HG03469 (cell line): ENCODE data around the gene SMCO1.
"Not testable (repeated sequence)": the region's sequence is repeated elsewhere in the genome, so short reads cannot be mapped to it uniquely, and the experiment has no call there.

Experiments
- ATAC-seq: cut with Tn5 transposase; IDR thresholded peaks from one replicate; pipeline ENCODE4 v1.9.1; 2021; ENCODE audit warnings: mild to moderate bottlenecking, moderate library complexity, moderate number of reproducible peaks; ENCODE audit not compliant: unreplicated experiment

Gene SMCO1, protein sequence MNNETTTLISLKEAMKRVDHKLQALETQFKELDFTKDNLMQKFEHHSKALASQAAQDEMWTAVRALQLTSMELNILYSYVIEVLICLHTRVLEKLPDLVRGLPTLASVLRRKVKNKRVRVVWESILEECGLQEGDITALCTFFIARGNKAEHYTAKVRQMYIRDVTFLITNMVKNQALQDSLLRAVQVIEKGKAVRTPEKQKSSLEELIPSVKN

DNA sequence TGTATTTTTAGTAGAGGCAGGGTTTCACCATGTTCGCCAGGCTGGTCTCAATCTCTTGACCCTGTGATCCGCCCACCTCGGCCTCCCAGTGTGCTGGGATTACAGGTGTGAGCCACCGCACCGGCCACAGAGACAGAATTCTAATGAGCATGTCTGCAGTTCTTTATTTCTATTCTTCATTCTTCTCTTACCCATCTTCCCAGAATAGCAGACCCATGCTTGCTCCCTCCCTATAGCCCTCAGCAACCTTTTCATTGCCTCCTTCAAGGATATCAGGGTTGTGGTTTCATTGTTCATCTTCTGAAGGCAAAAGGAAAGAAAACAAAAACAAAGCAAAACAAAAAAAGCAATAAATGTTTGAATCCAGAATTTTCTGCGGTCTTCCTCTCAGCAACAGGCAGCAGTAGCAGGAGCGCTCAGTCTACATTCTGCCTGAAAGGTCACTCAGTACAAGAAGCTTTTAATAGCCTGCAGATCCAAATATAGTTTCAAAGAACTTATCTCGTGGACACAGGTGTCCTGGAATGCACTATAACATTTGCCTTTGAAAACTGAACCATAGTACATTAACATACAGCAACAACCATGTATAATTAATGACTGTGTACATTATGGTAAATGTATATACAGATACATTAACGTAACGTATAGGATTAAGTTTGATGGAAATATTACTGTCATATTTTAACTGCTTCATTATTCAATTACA lies at the start of gene SMCO1:
TSS of gene SMCO1 (minus strand) at position 434 of the 709 bp plus-strand sequence. CDS start at position 297, 137 bp downstream.
- no peak for ATAC-seq

DNA sequence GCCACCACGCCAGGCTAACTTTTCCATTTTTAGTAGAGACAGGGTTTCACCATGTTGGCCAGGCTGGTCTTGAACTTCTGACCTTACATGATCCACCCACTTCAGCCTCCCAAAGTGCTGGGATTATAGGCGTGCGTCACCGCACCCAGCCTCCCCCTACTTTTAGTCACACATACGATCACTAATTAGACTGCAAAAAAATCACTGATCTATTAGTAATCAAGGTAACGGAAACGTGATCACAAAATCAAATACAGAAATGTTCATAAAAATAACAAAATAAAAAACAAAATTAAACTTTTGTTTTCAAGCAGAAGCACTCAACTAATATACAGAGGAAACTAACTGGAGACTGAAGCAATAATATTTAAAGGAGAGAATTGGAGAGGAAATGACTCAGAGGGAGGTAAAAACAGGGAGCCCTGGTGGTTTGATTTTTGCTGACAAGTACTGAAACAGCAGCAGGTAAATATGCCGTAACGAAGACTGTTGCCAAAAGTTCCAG lies 48.6 kb upstream of the SMCO1 start:
- ATAC-seq, result no peak

DNA sequence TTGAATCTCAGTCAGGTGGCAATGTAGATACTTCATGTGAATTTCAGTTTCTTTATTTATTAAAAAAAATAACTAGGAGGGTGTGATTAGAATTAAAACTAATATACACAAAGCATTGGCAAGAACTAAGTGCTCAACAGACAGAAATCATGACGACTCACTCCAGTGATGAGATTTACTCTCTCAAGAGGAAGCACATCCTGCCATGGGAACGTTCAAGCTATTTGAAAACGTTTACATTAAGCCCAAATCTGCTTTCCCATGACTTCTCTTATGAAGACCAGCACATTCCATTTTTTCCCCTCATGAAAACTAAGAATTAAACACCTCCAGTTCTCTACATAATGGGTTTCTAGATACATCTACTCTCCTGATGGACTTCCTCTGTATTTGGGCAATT lies 44.7 kb upstream of the SMCO1 start:
- no peak for ATAC-seq

DNA sequence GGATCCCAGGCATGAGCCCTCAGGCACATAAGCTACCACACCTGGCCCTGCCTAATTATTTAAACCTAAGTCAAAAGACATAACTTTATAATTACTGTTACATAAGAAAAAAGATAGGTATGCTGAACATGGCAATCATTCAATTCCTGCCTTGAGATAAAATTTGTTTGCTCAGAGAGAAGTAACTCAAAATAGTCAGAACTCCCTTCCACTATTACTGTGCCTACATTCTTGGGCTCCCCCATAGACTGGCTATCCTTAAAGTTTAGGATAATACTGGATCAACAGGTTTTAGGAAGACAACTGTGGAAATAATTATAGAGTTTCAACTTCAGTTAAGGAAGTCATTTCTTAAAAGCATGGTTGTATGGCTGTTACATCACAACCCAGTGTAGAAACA lies 43.3 kb upstream of the SMCO1 start:
- ATAC-seq, result no peak

DNA sequence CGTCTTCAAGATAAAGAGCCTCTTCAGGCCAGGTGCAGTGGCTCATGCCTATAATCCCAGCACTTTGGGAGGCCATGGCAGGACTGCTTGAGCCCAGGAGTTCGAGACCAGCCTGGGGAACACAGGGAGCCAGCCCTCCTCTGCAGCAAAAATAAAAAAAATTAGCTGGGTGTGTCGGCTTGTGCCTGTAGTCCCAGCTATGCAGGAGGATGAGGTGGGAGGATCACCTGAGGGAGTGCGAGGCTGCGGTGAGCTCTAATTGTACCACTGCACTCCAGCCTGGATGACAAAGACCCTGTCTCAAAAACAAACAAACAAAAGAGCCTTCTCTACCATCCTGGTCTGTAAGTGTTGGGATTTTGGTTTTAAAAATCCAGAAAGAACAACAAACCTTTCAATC lies 42.1 kb upstream of the SMCO1 start:
- ATAC-seq, result no peak

DNA sequence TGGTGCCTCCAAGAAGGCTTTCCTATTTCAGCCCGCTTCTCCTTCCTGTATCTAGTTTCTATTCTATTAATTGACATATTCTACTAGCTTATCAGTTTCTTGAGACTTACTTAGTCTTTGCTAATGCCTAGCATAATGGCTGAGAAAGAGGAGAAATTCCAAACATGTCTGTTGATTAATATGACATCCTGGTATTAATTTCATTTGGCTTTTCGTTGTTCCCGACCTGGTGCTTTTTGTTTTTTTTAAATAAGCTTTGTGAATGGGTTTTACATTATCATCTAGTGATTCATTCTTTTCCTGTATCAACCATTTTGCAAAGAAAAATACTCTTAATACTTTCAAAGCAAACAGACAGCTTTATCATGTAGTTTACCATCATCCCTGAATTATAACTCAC lies 40.1 kb upstream of the SMCO1 start:
- ATAC-seq, result no peak

DNA sequence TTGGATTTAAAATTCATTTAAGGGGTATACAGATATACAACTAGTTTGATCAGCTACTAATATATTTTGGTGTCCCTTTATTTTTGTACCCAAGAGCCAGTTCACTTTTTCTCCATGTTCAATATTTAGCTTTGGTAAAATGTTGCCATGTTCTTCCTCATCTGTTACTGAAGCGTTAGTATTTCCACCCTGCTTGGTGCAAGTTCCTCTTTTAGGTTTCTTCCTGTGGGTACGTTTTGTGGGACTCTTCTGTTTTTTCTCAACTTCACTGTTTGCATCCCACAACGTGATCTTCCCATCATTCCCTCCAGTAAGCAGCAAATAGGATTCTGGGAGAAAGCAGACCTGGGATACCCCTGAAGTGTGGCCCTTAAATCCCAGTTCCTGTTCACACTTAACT lies 39.1 kb upstream of the SMCO1 start:
- no peak for ATAC-seq

DNA sequence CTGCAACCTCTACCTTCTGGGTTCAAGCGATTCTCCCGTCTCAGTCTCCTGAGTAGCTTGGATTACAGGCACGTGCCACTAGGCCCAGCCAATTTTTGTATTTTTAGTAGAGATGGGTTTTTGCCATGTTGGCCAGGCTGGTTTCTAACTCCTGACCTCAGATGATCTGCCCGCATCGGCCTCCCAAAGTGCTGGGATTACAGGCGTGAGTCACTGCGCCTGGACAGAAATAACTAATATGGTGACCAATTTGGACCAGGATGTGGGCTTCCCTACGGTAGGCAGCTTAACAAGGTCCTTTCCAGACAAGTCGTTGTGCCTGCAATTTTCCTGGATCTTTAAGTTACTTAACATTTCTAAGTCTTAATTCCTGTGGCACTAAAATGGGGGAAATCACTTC lies 38.4 kb upstream of the SMCO1 start:
- no peak for ATAC-seq

DNA sequence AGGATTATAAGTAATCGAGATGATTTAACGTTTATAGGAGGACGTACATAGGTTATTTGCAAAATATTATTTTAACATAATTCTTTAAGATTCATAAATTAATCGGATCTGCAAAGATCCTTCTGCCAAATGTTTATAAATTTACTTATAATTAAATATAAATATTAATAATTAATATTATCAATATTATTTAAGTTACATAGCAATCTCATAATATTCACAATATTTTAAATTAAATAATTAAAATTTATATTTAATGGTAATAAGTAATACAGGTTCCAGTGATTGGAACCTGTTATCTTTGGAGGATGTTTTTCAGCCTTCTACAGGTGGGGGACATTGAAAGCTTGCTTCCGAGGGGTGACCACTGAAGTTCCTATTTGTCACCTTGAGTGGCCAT lies 37.1 kb upstream of the SMCO1 start:
- ATAC-seq, result no peak

DNA sequence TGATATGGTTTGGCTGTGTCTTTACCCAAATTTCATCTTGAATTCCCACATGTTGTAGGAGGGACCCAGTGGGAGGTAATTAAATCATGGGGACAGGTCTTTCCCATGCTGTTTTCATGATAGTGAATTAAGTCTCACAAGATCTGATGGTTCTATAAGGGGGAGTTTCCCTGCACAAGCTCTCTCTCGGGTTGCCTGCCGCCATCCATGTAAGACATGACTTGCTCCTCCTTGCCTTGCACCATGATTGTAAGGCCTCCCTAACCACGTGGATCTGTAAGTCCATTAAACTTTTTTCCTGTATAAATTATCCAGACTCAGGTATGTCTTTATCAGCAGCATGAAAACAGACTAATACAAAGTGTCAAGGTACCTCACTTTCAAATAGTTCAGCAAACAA lies 35.0 kb upstream of the SMCO1 start:
- ATAC-seq, result not testable (repeated sequence)

DNA sequence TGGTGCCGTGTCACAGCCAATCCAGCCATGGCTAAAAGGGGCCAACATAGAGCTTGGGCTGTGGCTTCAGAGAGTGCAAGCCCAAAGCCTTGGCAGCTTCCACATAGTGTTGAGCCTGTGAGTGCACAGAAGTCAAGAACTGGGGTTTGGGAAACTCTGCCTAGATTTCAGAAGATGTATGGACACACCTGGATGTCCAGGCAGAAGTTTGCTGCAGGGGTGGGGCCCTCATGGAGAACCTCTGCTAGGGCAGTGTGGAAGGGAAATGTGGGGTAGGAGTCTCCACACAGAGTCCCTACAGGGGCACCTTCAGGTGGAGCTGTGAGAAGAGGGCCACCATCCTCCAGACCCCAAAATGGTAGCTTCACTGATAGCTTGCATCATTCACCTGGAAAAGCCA lies 34.2 kb upstream of the SMCO1 start:
- ATAC-seq, result not testable (repeated sequence)

DNA sequence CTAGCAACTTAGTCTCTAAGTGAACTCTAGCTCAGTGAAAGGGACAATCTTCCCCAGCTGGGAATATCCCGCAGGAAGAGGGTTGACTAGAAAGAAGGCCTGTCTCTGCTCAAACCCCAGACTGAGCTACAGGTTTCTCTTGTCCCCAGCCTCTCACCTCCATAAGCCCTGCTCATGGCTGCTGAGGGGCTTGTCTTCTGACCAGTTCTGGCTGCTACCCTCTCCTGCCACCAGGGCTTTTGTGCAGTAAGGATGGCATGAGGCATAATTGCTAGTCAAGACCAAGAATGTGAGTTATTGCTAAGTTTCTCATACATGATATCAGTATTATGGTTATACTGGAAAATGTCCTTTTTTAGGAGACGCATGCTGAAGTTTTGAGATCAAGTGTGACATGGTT lies 31.9 kb upstream of the SMCO1 start:
- no peak for ATAC-seq

DNA sequence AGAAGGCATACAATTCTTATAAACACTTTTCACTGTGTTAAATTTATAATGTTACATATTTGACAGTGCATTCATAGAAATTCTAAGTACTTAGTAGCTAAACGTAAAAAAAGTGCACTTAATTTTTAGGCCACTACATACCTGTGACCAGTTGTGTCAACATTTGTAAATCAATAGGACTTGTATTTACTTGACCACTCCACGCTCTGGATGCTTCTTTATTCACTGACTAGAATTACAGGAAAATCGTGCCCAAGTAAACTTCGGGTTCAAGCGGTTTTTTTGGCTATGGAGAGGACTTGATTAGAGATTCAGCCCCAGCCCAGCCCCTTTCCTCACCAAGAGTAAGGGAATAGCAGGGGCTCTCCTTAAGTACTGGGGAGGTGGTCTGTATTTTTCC lies 31.4 kb upstream of the SMCO1 start:
- ATAC-seq, result no peak

DNA sequence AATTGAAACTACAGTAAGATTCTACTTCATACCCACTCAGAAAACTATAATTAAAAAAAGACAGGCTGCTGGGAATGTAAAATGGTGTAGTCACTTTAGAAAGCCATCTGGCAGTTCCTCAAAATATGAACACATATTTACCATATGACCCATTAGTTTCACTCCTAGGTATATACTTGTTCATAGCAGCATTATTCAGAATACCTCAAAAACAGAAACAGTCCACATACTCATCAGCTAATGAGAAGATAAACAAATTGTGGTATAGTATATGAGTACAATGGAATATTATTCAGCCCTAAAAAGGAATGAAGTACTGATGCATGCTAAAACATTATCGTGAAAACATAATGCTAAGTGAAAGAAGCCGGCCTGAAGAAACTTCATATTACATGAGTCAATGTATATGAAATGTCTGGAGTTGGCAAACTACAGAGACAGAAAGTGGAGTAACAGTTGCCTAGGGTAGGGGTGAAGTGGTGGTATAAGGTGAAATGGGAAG lies 29.4 kb upstream of the SMCO1 start:
- ATAC-seq, result no peak

DNA sequence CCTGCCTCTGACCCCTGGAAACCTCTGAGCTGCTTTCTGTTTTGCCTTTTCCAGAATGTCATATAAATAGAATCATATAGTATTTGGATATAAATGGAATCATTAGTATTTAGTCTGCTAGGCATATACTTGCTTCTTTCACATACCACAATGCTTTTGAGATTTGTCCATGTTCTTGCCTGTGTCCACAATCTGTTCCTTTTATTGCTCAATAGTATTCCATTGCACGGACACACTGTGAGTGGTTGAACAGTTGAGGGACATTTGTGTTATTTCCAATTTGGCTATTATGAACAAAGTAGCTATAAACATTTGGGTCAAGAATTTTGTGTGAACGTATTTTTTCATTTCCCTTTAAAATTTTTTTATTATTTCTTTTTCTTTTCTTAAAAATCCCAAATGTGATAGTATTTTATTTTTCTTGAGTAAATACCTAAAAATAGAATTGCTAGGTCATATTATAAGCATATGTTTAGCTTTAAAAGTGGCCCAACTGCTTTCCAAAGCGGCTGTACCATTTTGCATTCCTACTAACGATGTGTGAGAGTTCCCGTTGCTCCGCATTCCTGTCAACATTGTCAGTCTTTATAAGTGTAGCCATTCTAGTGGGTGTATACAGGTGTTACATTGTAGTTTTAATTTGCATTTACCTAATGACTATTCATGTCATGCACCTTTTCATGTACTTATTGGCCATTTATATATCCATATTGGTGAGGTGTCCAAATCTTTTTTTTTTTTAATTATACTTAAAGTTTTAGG lies 26.7 kb upstream of the SMCO1 start:
- no peak for ATAC-seq

DNA sequence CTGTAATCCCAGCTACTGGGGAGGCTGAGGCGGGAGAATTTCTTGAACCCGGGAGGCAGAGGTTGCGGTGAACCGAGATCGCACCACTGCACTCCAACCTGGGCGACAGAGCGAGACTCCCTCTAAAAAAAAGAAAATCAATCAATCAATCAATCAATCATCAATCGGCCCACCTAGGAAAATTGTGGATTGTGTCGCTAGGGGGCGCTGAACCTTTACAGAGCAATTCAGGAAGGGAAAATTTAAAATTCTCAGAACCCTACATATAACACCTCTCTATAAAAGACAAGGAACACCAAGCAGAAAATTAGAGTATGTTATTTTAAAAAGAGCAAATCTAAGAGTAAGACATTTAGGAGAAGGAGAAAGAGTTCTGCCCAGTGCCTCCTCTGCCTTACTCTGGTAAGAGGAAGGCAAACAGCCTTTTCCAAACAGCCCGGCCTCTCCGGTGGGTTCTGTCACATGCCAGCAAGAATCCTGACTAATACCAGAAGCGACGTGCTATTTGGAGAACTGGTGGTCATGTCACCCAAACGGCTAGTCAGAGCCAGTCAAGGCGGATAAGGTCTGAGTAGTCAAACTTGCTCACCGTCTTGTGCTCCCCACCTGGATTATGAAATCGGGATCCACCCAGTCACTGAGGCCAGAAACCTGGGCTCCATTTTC lies 22.3 kb upstream of the SMCO1 start:
- no peak for ATAC-seq

DNA sequence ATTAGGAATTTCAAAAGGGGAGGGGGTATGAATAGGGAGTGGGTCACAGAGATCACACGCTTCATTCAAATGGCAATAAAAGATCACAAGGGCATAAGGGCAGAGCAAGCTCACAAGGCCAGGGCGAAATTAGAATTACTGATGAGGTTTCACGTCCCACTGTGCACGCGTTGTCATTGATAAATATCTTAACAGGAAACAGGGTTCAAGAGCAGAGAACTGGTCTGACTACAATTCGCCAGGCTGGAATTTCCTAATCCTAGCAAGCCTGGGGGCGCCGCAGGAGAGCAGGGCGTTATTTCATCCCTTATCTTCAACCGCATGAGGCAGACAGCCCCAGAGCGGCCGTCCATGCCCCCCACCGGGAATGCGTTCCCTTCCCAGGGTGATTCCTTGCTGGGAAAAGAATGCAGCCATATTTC lies 18.1 kb upstream of the SMCO1 start:
- no peak for ATAC-seq

DNA sequence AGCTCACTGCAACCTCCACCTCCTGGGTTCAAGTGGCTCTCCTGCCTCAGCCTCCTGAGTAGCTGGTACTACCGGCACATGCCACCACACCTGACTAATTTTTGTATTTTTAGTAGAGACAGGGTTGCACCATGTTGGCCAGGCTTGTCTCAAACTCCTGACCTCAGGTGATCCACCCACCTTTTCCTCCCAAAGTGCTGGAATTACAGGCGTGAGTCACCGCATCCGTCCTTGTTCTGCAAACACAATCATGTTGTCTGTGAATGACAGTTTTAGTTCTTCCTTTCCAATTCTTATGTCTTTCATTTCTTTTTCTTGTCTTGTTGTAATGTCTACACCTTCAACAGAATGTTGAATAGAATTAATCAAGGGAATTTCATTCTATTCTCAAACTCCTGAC lies 16.3 kb upstream of the SMCO1 start:
- no peak for ATAC-seq

DNA sequence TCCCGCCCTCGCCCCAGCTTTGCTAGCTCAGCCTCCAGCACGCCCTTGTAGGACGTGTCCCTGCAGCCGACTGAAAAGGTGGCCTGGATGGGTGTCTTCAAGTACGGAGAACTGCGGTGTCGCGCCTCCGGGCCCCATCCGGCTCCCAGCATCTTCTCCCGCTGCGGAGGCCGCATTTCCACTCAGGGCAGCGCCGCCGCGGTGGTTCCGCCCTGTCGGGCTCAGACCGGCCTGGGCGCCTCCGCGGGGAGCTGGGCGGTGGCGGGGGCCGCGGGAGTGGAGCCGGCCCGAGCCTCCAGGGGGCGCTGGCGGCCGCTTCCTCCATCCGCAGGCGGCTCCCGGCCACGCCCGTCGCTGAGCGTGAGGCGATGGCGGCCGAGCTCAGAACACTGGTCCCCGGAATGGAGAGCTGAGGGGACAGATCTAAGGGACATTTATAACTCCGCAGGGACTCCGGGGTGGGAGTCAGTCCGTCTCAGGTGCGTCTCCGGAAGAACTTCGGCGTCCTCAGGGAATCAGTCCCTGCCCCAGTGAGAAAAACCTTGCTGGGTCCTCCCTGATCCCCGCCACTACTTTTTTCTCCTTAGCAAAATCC lies 13.6 kb upstream of the SMCO1 start:
- ATAC-seq, result peak; percentile 57

DNA sequence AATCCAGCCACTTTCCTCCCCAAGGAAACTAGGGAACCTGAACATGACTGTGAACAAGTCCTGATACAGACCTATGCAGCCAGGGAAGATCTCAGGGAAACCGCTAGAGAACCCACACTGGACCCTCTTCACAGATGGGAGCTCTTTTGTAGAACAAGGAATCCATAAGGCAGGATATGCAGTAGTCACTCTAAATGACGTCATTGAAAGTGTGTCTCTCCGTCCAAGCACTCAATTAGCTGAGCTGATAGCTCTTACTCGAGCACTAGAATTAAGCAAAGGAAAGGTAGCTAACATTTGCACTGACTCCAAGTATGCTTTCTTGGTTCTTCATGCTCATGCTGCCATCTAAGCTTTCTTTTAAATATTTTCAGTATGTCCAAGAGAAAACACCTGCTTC lies 10.0 kb upstream of the SMCO1 start:
- no peak for ATAC-seq

DNA sequence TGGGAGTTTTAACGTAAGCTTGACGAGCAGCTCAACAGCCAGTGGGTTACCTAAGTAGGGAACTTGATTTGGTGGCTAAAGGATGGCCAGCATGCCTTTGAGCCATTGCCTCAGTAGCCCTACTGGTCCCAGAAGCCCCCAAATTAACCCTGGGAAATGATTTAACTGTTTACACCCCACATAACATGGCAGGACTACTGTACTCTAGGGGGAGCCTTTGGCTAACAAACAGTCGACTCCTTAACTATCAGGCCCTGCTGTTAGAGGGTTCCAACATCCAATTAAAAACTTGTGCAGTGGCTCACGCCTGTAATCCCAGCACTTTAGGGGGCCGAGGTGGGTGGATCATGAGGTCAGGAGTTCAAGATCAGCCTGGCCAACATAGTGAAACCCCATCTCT lies 9.4 kb upstream of the SMCO1 start:
- no peak for ATAC-seq
